Islet of Langerhans (tissue), 1 donor: Measurements from ENCODE around the gene GNPAT.
"Not testable (repeated sequence)": the region's sequence is repeated elsewhere in the genome, so short reads cannot be mapped to it uniquely, and the experiment has no call there.

Source experiments
- FAIRE-seq: peaks from one replicate; lab custom pipeline; 2011; peaks lifted over from hg19 to GRCh38; lab: Jason Lieb, UNC

Gene GNPAT

GRCh38 chr1:231240883-231241735, at the start of gene GNPAT:
TSS of gene GNPAT (plus strand) at chr1:231241212. CDS start at chr1:231241379, 167 bp downstream.
- no peak for FAIRE-seq

GRCh38 chr1:231192620-231193163, 48.3 kb upstream of the GNPAT start:
- FAIRE-seq, result no peak

- FAIRE-seq, result no peak
Measured at GRCh38 chr1:231193710-231194340, 47.2 kb upstream of the GNPAT start.

DNA sequence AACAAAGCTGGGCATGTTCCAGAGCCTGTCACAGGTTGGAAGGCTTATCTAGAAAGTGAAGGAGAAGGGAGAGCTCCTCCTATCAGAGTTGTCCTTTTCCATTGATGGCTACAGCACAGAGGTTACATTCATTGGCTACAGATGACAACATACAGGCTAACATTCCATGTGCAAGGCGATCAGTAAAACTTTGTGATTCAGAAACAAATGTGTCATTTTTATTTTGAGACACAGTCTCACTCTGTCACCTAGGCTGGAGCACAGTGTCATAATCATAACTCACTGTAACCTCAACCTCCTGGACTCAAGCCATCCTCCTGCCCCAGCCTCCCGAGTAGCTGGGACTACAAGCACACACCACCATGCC, 46.6 kb upstream of the GNPAT start:
- no peak for FAIRE-seq

DNA sequence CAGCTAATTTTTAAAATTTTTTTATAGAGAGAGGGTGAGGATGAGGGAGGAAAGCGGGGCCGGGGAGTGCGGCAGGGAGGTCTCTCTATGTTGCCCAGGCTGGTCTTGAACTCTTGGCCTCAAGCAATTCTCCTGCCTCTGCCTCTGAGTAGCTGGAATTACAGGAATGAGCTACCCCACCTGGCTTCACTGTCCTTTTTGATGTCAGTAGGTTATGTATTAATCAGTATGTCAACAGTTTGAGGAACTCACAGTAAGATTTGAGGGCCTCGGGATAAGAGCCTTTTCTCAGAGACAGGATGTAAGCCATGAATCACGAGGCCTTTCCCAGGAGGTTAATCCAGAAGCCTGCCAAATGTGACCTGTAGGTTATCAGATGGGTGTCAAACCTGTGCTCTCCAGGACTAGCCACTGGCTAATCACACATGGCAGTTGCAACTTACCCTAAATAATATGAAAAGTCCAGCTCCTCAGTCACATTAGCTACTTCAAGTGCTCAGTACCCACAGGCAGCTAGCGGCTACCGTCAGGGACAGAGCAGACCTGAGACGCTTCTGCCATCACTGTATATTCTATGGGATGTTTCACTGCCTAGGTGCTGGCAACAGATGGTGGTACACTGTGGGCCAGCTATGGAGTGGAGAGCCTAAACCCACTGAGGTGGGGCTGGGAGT, 46.0 kb upstream of the GNPAT start:
- no peak for FAIRE-seq

DNA sequence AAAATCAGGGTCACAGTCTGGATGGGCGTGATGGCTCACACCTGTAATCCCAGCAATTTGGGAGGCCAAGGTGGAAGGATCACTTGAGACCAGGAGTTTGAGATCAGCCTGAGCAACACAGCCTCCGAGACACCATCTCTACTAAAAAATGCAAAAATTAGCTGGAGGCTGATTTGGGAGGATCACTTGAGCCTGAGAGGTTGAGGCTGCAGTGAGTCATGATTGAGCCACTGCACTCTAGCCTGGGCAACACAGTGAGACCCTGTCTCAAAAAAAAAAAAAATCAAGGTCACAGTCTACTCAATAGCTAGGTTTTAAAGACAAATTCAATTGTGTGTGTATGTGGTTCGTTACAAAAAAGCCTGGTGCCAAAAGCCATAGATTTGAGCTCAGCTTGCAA, 44.7 kb upstream of the GNPAT start:
- FAIRE-seq, result no peak

GRCh38 chr1:231196728-231197127, 44.3 kb upstream of the GNPAT start:
- FAIRE-seq, result no peak

GRCh38 chr1:231199868-231200267, 41.1 kb upstream of the GNPAT start:
- FAIRE-seq, result no peak

GRCh38 chr1:231200388-231201031, 40.5 kb upstream of the GNPAT start:
- FAIRE-seq, result no peak

DNA sequence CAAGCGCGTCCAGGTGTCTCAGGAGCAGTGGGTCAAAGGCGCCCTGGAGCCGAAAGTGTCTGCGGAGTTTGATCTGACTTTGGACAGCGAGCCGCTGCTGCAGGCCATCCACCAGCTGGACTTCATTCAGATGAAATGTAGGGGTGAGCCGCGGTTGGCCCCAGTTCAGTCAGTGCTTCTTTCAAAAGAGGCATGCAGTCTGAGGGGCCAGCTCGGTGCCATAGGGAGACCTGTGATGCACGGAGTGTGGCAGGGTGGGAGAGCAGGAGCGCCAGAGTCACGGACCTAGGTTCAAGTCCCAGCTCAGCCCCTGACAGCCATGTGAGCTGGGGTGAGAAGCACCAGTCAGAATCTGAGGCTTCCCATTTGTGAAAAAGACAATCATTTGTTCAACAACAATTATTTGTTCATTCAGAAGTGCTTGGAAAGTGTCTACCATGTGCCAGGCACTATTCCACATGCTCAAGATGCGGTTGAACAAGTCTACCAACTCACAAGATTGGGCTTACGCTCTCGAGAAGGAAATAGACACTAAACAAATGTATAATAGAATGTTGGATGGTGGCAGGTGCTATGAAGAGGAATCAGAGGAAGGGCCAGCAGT, 39.5 kb upstream of the GNPAT start:
- no peak for FAIRE-seq

- FAIRE-seq, result no peak
Measured at GRCh38 chr1:231201979-231202633, 38.9 kb upstream of the GNPAT start.

DNA sequence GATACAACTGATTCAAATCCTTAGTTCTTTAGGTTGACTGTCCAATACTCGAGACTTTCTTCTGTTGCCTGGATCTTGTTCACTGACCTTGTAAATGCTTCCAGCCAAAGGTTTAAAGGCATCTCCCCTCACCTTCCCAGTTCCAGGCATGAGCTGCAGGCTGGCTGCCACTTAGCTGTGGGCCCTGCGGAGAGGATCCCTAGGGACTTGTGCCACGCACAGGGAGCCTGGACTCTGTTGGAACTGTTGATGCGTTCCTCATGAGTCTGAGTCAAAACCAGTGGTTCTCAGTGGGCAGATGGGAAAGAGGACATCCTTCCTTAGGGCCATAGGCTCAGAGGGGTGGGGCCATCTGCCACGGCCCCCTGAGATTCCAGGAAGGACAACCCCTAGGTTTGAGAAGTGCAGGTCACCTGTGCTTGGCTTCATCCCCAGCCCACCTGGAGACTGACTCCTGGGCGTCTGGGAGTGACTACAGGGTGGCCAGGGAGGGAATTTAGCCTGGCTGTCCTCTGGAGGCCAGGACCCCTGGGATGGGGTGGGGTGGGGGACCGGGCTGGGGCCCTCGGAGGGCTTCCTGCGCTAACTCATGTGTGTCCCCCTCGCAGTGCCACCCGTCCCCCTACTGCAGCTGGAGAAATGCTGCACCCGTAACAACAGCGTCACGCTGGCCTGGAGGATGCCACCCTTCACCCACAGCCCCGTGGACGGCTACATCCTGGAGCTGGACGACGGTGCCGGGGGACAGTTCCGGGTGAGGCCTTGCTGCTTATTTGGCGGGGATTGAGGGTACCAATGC, 37.6 kb upstream of the GNPAT start:
- FAIRE-seq, result no peak

GRCh38 chr1:231206856-231207255, 34.2 kb upstream of the GNPAT start:
- no peak for FAIRE-seq

- FAIRE-seq, result no peak
Measured at GRCh38 chr1:231207437-231207836, 33.6 kb upstream of the GNPAT start.

- FAIRE-seq, result no peak
Measured at GRCh38 chr1:231208980-231209379, 32.0 kb upstream of the GNPAT start.

- no peak for FAIRE-seq
Measured at GRCh38 chr1:231209531-231209930, 31.5 kb upstream of the GNPAT start.

DNA sequence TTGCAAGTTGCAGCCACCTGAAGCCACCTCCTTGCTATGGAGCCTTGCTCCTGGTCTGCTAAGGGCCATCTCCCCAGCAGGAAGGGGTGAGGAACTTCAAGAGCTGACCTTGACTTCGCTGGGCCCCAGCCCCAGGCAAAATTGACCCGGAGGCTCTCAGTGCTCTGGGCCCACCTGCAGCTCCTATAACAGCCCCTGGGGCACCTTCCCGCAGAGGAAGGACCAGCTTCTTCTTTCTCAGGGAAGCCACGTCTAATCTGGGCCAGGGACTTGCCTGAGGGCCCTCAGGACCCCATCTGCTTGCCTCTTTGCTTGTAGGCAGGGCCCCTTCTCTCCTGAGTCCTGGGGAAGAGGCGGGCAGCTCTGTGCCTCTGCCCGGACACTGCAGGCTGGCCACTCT, 30.9 kb upstream of the GNPAT start:
- FAIRE-seq, result no peak

DNA sequence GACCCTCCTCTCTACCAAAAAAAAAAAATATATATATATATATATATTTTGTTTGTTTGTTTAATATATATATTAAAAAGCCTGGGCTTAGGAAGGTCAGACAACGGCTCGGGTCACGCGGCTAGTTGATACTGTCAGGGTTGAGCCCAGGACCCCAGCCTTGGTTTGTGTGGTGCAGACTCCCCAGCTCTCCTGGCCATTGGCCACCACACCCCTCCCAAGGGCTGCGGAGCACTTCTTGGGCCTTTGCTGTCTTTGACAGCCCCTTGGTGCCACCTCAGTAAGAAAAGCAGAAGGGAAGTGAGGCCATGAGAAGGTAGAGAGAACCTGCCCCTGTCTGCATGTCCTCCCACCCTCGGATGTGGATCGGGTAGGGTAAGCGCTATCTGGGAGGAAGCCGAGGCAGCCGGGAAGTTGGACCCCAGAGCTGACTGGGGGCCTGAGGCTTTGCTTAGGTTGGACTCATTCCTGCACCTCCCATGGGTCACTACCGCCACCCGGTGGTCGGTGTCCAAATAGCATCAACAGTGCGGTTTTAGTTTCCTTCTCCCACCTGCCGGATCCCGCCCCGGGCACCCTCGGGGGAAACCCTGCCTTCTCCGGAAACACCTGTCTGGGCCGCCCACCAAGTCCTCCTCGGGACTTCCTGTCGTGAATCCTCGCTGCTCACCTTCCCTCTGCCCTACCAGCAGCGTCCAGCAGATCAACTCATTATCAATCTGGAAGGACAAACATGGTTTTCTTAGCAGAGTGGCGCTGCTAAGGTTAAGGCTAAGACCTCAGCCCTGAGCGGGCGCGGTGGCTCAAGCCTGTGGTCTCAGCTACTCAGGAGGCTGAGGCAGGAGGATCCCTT, 29.8 kb upstream of the GNPAT start:
- no peak for FAIRE-seq

GRCh38 chr1:231212301-231212700, 28.7 kb upstream of the GNPAT start:
- FAIRE-seq, result not testable (repeated sequence)
